Smooth muscle cell (in vitro differentiated cells): Measurements from ENCODE around the gene RPL35. TPM values are rescaled to one million over a fixed set of nuclear protein-coding genes. Genes with fewer than 3 reads are reported as not detected.

Experiments
- DNase-seq: peaks from one replicate; lab custom pipeline; 2025; ENCODE audit not compliant: unreplicated experiment; lab: John Stamatoyannopoulos, UW
- H2AFZ ChIP-seq: fragments of 200-600 bp; sonication (generic); 2 replicates; pipeline ENCODE4 v1.6.0; 2016; ENCODE audit warnings: antibody characterized with exemption, low read depth, mild to moderate bottlenecking
- H3F3A ChIP-seq: fragments of 200-600 bp; sonication (generic); 2 replicates; pipeline ENCODE4 v1.6.0; 2017; ENCODE audit warnings: antibody characterized with exemption, low read depth
- H3K27ac ChIP-seq: fragments of 200-600 bp; sonication (generic); 2 replicates; pipeline ENCODE4 v1.5.1; 2016; ENCODE audit warnings: low read depth, mild to moderate bottlenecking
- H3K27me3 ChIP-seq: fragments of 200-600 bp; sonication (generic); 2 replicates; pipeline ENCODE4 v1.6.1; 2016; ENCODE audit warnings: low read depth, mild to moderate bottlenecking
- H3K36me3 ChIP-seq: fragments of 200-600 bp; sonication (generic); 2 replicates; pipeline ENCODE4 v1.5.1; 2016; ENCODE audit warnings: low read depth
- H3K4me1 ChIP-seq: fragments of 200-600 bp; sonication (generic); 2 replicates; pipeline ENCODE4 v1.5.1; 2016; ENCODE audit warnings: low read depth
- H3K4me2 ChIP-seq: fragments of 200-600 bp; sonication (generic); 2 replicates; pipeline ENCODE4 v1.6.0; 2016; ENCODE audit warnings: mild to moderate bottlenecking
- H3K4me3 ChIP-seq: fragments of 200-600 bp; sonication (generic); 2 replicates; pipeline ENCODE4 v1.5.1; 2016; ENCODE audit warnings: mild to moderate bottlenecking
- H3K79me2 ChIP-seq: fragments of 200-600 bp; sonication (generic); 2 replicates; pipeline ENCODE4 v1.6.0; 2016; ENCODE audit warnings: low read depth, mild to moderate bottlenecking
- H3K9ac ChIP-seq: fragments of 200-600 bp; sonication (generic); 2 replicates; pipeline ENCODE4 v1.6.0; 2016; ENCODE audit warnings: low read depth
- H3K9me3 ChIP-seq: fragments of 200-600 bp; sonication (generic); replicated peaks from 2 replicates; pipeline ENCODE4 v1.5.1; 2016; ENCODE audit warnings: low read depth
- H4K20me1 ChIP-seq: fragments of 200-600 bp; sonication (generic); 2 replicates; pipeline ENCODE4 v1.6.0; 2016; ENCODE audit warnings: low read depth
- WGBS: methylation state at CpG from one replicate; pipeline ENCODE4 v1.1.7; 2016; ENCODE audit warnings: low lambda C conversion rate; 5-methylcytosine and 5-hydroxymethylcytosine counted together
- polyA plus RNA-seq: library from polyadenylated mRNA; unstranded; fragments of >200 nt; fragmentation: Nextera tagmentation; extraction: Ambion mirVana; gene quantifications from 2 replicates; pipeline ENCODE4 v1.2.1, GENCODE V29; 2016
- total RNA-seq: library from RNA; depleted of rRNA; stranded (reverse); fragments of >200 nt; gene quantifications from 2 replicates; pipeline ENCODE4 v1.2.3, GENCODE V29; 2014
- TF ChIP-seq, protein P1 (sequence below): fragments of 200-600 bp; sonication (generic); IDR thresholded peaks from 2 replicates; pipeline ENCODE4 v1.5.1; 2017; ENCODE audit warnings: borderline replicate concordance, mild to moderate bottlenecking, antibody characterized with exemption; ENCODE audit not compliant: insufficient read depth, poor library complexity, severe bottlenecking

Gene RPL35
- total and polyA plus RNA-seq, 2 experiments from 2014 or later, result 1,321 to 1,932 TPM

DNA sequence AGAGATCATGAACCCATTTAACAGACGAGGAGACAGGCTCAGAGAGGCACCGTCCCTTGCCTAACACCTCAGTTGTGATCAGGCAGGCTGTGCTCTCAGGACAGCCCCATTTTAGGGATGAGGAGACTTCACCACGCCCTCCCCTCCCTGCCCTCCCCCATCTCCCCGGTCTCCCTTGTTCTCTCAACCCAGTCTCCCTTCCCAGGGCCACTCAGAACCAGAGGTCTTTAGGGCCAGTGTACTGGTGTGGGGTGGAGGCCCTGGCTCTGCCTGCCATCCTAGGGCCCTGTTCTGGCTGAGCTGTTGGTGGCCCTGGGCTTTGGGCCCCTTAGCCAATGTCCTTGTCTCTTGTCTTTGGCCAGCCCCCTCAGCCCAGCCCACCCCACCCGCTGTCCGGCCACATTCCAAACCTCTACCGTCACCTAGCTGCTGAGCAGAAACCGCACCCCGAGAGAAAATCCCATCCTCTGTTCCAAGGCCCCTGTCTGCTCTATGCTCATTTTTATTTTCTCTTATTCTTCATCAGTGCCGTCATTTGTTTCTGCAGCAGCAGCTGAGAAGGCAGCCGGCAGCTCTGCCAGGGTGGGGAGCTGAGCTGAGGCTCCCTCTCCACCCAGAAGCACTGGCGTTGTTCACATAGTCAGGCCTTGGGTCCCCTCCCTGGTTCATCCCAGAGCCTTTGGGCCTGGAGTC, 50.9 kb downstream of the RPL35 start:
- Histone ChIP-seq H3K4me2 (peak overlapping the region; percentile 72), H3K4me3 (no peak overlapping the region), H3K36me3 (no peaks in the 10 kb centered on the region), H3K9ac (peak overlapping the region; percentile 78), H3K9me3 (no peaks in the 10 kb centered on the region), H3F3A (peaks cover 25% of the 10 kb centered on the region), H3K27me3 (no peaks in the 10 kb centered on the region), H2AFZ (peak overlapping the region; percentile 50), H3K27ac (peak overlapping the region; percentile 93), H3K4me1 (peaks cover 21% of the 10 kb centered on the region), H4K20me1 (no peaks in the 10 kb centered on the region), H3K79me2 (no peaks in the 10 kb centered on the region)
- TF ChIP-seq, protein P1, sequence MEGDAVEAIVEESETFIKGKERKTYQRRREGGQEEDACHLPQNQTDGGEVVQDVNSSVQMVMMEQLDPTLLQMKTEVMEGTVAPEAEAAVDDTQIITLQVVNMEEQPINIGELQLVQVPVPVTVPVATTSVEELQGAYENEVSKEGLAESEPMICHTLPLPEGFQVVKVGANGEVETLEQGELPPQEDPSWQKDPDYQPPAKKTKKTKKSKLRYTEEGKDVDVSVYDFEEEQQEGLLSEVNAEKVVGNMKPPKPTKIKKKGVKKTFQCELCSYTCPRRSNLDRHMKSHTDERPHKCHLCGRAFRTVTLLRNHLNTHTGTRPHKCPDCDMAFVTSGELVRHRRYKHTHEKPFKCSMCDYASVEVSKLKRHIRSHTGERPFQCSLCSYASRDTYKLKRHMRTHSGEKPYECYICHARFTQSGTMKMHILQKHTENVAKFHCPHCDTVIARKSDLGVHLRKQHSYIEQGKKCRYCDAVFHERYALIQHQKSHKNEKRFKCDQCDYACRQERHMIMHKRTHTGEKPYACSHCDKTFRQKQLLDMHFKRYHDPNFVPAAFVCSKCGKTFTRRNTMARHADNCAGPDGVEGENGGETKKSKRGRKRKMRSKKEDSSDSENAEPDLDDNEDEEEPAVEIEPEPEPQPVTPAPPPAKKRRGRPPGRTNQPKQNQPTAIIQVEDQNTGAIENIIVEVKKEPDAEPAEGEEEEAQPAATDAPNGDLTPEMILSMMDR, result no peak
- DNase-seq, result peak; percentile 15
- WGBS, result 19% methylated on average over 10 of the region's 12 CpGs

DNA sequence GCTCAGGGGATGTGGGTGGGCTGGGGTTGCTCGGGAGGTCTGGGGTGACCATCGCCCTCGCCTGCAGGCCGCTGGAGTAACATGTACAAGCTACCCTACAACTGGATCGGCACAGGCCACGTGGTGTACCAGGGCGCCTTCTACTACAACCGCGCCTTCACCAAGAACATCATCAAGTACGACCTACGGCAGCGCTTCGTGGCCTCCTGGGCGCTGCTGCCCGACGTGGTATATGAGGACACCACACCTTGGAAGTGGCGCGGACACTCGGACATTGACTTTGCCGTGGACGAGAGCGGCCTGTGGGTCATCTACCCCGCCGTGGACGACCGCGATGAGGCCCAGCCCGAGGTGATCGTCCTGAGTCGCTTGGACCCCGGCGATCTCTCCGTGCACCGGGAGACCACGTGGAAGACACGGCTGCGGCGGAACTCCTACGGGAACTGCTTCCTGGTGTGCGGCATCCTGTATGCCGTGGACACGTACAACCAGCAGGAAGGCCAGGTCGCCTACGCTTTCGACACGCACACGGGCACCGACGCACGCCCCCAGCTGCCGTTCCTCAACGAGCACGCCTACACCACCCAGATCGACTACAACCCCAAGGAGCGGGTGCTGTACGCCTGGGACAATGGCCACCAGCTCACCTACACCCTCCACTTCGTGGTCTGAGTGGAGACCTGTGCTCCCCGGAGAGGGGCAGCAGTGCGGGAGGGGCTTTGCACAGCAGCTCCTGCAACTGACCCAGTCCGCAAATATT, 51.8 kb downstream of the RPL35 start:
- Histone ChIP-seq H3K4me2 (no peak overlapping the region), H3K27ac (peak overlapping the region; percentile 93), H3K4me1 (peaks cover 21% of the 10 kb centered on the region), H2AFZ (no peak overlapping the region), H3K36me3 (no peaks in the 10 kb centered on the region), H4K20me1 (no peaks in the 10 kb centered on the region), H3K27me3 (no peaks in the 10 kb centered on the region), H3F3A (peaks cover 25% of the 10 kb centered on the region), H3K9ac (no peak overlapping the region), H3K4me3 (no peak overlapping the region), H3K79me2 (no peaks in the 10 kb centered on the region), H3K9me3 (no peaks in the 10 kb centered on the region)
- TF ChIP-seq, protein P1, result no peak
- WGBS, result 96% methylated on average over 60 of the region's 60 CpGs
- no peak for DNase-seq

DNA sequence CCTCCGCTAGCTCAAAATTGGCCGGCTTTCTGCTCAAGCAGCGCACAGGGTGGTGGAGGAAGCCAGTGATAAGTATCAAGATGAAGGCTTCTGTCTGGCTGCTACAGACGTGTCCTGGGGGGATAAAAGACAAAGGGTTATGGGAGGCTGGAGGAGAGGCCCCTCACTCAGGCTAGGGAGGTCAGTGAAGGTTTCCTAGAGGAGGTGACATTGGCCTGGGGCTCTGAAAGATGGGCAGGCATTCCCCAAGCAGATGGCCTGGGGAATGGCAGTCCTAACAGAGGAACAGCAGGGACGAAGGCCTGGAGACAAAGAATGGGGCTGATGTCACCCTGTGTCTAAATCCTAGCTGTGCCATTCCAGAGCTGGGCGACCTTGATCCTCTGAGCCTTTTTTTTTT, 52.5 kb downstream of the RPL35 start:
- Histone ChIP-seq H2AFZ (peak overlapping the region; percentile 45), H4K20me1 (no peaks in the 10 kb centered on the region), H3K36me3 (no peaks in the 10 kb centered on the region), H3K4me1 (peaks cover 21% of the 10 kb centered on the region), H3K9ac (no peak overlapping the region), H3K4me3 (no peak overlapping the region), H3K9me3 (no peaks in the 10 kb centered on the region), H3F3A (peaks cover 25% of the 10 kb centered on the region), H3K4me2 (no peak overlapping the region), H3K27ac (peak overlapping the region; percentile 56), H3K27me3 (no peaks in the 10 kb centered on the region), H3K79me2 (no peaks in the 10 kb centered on the region)
- TF ChIP-seq, protein P1, result no peak
- DNase-seq, result no peak
- WGBS, result 64% methylated on average over 6 of the region's 6 CpGs
